LNCaP clone FGC (cell line): ENCODE data around the gene KIF13A.

ENCODE experiments used
- DNase-seq: peaks from one replicate; pipeline ENCODE4 v3.0.0-alpha.2; 2011; ENCODE audit warnings: low read depth
- H3K4me3 ChIP-seq: 2 replicates; pipeline ENCODE4 v1.5.1; 2011; ENCODE audit warnings: mild to moderate bottlenecking, low read depth, low read length, control low read depth
- TF ChIP-seq, protein P1 (sequence below): IDR thresholded peaks from 2 replicates; pipeline ENCODE4 v1.5.1; 2012; ENCODE audit warnings: mild to moderate bottlenecking; ENCODE audit not compliant: control insufficient read depth, insufficient read depth; ENCODE audit errors: extremely low read depth

KIF13A gene

GRCh38 chr6:17839513-17840223 is 147.8 kb downstream of the KIF13A start:
- H3K4me3 ChIP-seq, result no peak overlapping the region
- TF ChIP-seq, protein P1, sequence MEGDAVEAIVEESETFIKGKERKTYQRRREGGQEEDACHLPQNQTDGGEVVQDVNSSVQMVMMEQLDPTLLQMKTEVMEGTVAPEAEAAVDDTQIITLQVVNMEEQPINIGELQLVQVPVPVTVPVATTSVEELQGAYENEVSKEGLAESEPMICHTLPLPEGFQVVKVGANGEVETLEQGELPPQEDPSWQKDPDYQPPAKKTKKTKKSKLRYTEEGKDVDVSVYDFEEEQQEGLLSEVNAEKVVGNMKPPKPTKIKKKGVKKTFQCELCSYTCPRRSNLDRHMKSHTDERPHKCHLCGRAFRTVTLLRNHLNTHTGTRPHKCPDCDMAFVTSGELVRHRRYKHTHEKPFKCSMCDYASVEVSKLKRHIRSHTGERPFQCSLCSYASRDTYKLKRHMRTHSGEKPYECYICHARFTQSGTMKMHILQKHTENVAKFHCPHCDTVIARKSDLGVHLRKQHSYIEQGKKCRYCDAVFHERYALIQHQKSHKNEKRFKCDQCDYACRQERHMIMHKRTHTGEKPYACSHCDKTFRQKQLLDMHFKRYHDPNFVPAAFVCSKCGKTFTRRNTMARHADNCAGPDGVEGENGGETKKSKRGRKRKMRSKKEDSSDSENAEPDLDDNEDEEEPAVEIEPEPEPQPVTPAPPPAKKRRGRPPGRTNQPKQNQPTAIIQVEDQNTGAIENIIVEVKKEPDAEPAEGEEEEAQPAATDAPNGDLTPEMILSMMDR, result no peak

DNA sequence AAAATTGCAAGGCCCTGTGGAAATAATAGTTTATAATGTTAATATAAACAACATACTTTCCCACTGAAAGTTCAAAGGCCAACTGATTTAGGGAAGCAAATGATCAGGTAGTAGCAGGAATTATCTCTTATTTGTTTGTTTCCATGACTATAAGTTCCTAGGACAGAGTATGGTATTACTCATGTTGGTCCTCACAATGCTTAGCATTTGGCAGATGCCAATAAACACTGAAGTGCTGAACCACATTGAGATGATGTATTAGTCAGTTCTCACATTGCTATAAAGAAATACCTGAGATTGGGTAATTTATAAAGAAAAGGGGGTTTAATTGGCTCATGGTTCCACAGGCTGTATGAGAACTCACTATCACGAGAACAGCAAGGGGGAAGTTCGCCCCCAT is 151.1 kb downstream of the KIF13A start:
- H3K4me3 ChIP-seq, result no peak overlapping the region
- TF ChIP-seq, protein P1, result no peak
- no peak for DNase-seq

More at GRCh38 chr6:17839513-17840223, 147.8 kb downstream of the KIF13A start:
- DNase-seq, result no peak

GRCh38 chr6:17835784-17836183 is 151.7 kb downstream of the KIF13A start:
- TF ChIP-seq, protein P1, result no peak
- no peak overlapping the region for H3K4me3 ChIP-seq
- no peak for DNase-seq

DNA sequence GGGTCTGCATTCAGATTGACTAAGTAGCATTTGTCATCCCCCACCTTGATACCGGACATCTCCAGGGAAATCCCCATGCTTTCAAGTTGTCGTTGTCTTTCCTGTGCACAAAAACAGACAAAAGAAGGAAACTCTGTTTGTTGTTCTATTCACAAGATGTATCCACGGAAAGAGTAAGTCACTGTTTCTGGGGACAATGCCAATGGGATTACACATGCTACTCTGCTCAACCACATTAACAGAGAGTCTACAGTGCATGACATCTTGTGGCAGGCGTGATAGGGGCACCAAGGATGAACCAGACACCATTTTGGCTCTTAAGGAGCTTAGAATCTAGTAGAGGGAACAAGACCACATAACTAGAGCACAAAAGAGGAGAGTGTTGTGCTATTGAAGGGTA is 156.3 kb downstream of the KIF13A start:
- TF ChIP-seq, protein P1, result no peak
- no peak for DNase-seq
- no peak overlapping the region for H3K4me3 ChIP-seq

DNA sequence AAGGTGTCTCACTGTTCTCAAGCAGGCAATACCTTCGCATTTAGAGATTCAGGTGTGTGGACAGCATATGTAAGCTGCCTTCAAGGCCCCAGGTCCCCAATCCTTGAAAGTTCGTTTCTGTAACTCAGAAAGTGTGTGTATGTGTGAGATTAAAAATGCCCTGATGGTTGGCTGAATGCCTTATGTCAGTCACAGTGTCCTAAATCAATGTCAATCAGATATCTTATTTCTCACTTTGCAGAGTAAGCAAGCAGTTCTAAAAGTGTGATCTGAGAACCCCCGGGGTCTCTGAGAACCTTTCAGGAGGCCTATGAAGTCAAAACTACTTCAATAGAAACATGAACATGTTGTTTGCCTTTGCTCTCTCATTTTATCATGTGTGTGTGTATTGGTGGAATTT is 157.5 kb downstream of the KIF13A start:
- no peak for DNase-seq
- no peak overlapping the region for H3K4me3 ChIP-seq
- TF ChIP-seq, protein P1, result no peak

GRCh38 chr6:17828149-17828548 is 159.3 kb downstream of the KIF13A start:
- no peak for DNase-seq
- TF ChIP-seq, protein P1, result no peak

GRCh38 chr6:17826301-17826700 is 161.1 kb downstream of the KIF13A start:
- no peak overlapping the region for H3K4me3 ChIP-seq
- TF ChIP-seq, protein P1, result no peak
- no peak for DNase-seq

More at GRCh38 chr6:17828149-17828548, 159.3 kb downstream of the KIF13A start:
- H3K4me3 ChIP-seq, result no peak overlapping the region
